SK-N-SH (cell line): ENCODE measurements around the gene ZMYND19. TPM values are rescaled to one million over a fixed set of nuclear protein-coding genes. Genes with fewer than 3 reads are reported as not detected.

Source experiments
- CTCF ChIA-PET: fragments of 300-600, 350-600 bp; formaldehyde crosslinking; extraction: SDS; loops from one replicate; lab custom pipeline; 2021; lab: Yijun Ruan, JAX
- POLR2A ChIA-PET: fragments of 350-600 bp; sonication (Branson Sonifier 250); formaldehyde crosslinking; extraction: SDS; loops from one replicate; lab custom pipeline; 2020; ENCODE audit warnings: antibody characterized with exemption, inconsistent platforms; lab: Yijun Ruan, JAX
- DNase-seq: peaks from one replicate; pipeline ENCODE4 v3.0.0; 2012
- H2AFZ ChIP-seq: fragments of 200-600 bp; sonication (generic); 2 replicates; pipeline ENCODE4 v1.8.1; 2016; ENCODE audit warnings: antibody characterized with exemption, mild to moderate bottlenecking, low read depth
- H3F3A ChIP-seq: fragments of 200-600 bp; sonication (generic); replicated peaks from 2 replicates; pipeline ENCODE3; 2016; ENCODE audit warnings: antibody characterized with exemption, mild to moderate bottlenecking; ENCODE audit not compliant: insufficient read depth
- H3K27ac ChIP-seq, 2 experiments: fragments of 200-500 bp in 1 of 2; fragments of 200-600 bp in 1 of 2; sonication (Bioruptor generic) in 1 of 2; sonication (generic), shearing (Covaris generic) in 1 of 2; 2 replicates each; pipeline versions ENCODE4 v1.5.1 to v1.6.1; 2014 to 2016; ENCODE audit warnings: low read depth in 2 of 2, inconsistent platforms in 1 of 2, low read length in 1 of 2, mild to moderate bottlenecking in 1 of 2, mixed read lengths in 1 of 2
- H3K27me3 ChIP-seq: fragments of 200-600 bp; sonication (generic), shearing (Covaris generic); 2 replicates; pipeline ENCODE4 v1.6.1; 2016; ENCODE audit warnings: mixed run types; ENCODE audit not compliant: insufficient read depth
- H3K36me3 ChIP-seq, 2 experiments: fragments of 200-500 bp in 1 of 2; fragments of 200-600 bp in 1 of 2; sonication (Bioruptor generic) in 1 of 2; sonication (generic) in 1 of 2; replicated peaks in 1 of 2; 2 replicates each; pipeline versions ENCODE3 to v1.5.1; 2014 to 2016; ENCODE audit warnings: low read length in 1 of 2, mild to moderate bottlenecking in 1 of 2; ENCODE audit not compliant: insufficient read depth in 2 of 2, control insufficient read depth in 1 of 2
- H3K4me1 ChIP-seq, 2 experiments: fragments of 200-500 bp in 1 of 2; fragments of 200-600 bp in 1 of 2; sonication (Bioruptor generic) in 1 of 2; sonication (generic), shearing (Covaris generic) in 1 of 2; 2 replicates each; pipeline versions ENCODE4 v1.5.1 to v1.6.1; 2014 to 2016; ENCODE audit warnings: low read depth in 1 of 2, low read length in 1 of 2, mixed run types in 1 of 2; ENCODE audit not compliant: insufficient read depth in 2 of 2, control insufficient read depth in 1 of 2
- H3K4me2 ChIP-seq: fragments of 200-600 bp; sonication (generic), shearing (Covaris generic); 2 replicates; pipeline ENCODE4 v1.6.1; 2017; ENCODE audit warnings: mixed run types
- H3K4me3 ChIP-seq, 2 experiments: fragments of 200-500 bp in 1 of 2; fragments of 200-600 bp in 1 of 2; sonication (Bioruptor generic) in 1 of 2; sonication (generic), shearing (Covaris generic) in 1 of 2; 2 replicates each; pipeline versions ENCODE4 v1.5.1 to v1.8.1; 2014 to 2016; ENCODE audit warnings: low read depth in 2 of 2, inconsistent platforms in 1 of 2, low read length in 1 of 2, mild to moderate bottlenecking in 1 of 2, mixed read lengths in 1 of 2, moderate library complexity in 1 of 2
- H3K79me2 ChIP-seq: fragments of 200-600 bp; sonication (generic); 2 replicates; pipeline ENCODE4 v1.8.1; 2017; ENCODE audit warnings: mild to moderate bottlenecking; ENCODE audit not compliant: insufficient read depth
- H3K9ac ChIP-seq: fragments of 200-600 bp; sonication (generic); 2 replicates; pipeline ENCODE4 v1.6.1; 2017; ENCODE audit warnings: mixed run types
- H3K9me2 ChIP-seq: fragments of 200-600 bp; sonication (generic); 2 replicates; pipeline ENCODE4 v1.6.1; 2017; ENCODE audit warnings: mixed run types
- H3K9me3 ChIP-seq: fragments of 200-600 bp; sonication (generic); 2 replicates; pipeline ENCODE4 v1.6.1; 2017; ENCODE audit warnings: mixed run types, mild to moderate bottlenecking, moderate library complexity
- H4K20me1 ChIP-seq: fragments of 200-600 bp; sonication (generic); 2 replicates; pipeline ENCODE4 v1.6.1; 2017; ENCODE audit warnings: mild to moderate bottlenecking, mixed run types; ENCODE audit not compliant: insufficient read depth
- CHD2 ChIP-seq: fragments of 150-350 bp; IDR thresholded peaks from 2 replicates; pipeline ENCODE4 v1.6.1; 2018; ENCODE audit warnings: low read length; ENCODE audit not compliant: partially characterized antibody
- CTCF ChIP-seq: fragments of 200-600 bp; sonication (generic); IDR thresholded peaks from 2 replicates; pipeline ENCODE4 v1.6.1; 2017; ENCODE audit warnings: antibody characterized with exemption, mild to moderate bottlenecking, moderate library complexity
- ELF1 ChIP-seq: IDR thresholded peaks from 2 replicates; pipeline ENCODE4 v1.4.0; 2012
- EP300 ChIP-seq, 2 experiments: IDR thresholded peaks; 2 replicates each; pipeline versions ENCODE4 v1.4.0 to v1.6.1; 2012; ENCODE audit warnings: borderline replicate concordance in 1 of 2, low read depth in 1 of 2, low read length in 1 of 2
- FOXM1 ChIP-seq: IDR thresholded peaks from 2 replicates; pipeline ENCODE4 v1.4.0; 2012; ENCODE audit warnings: low read depth, mild to moderate bottlenecking
- GABPA ChIP-seq: IDR thresholded peaks from 2 replicates; pipeline ENCODE4 v1.4.0; 2012; ENCODE audit warnings: low read depth, mild to moderate bottlenecking
- GATA2 ChIP-seq: sonication (generic); formaldehyde crosslinking; IDR thresholded peaks from 2 replicates; pipeline ENCODE4 v1.5.0; 2020; ENCODE audit warnings: mild to moderate bottlenecking, missing genetic modification reagents
- IRF3 ChIP-seq: fragments of 150-350 bp; IDR thresholded peaks from 2 replicates; pipeline ENCODE4 v1.6.1; 2016; ENCODE audit warnings: mild to moderate bottlenecking, low read depth, low read length
- MEF2A ChIP-seq: IDR thresholded peaks from 2 replicates; pipeline ENCODE4 v1.4.0; 2012; ENCODE audit warnings: low read depth, borderline replicate concordance
- NFIC ChIP-seq: IDR thresholded peaks from 2 replicates; pipeline ENCODE4 v1.4.0; 2012; ENCODE audit warnings: borderline replicate concordance
- NRF1 ChIP-seq: IDR thresholded peaks from 2 replicates; pipeline ENCODE4 v1.6.1; 2012; ENCODE audit warnings: low read depth, mild to moderate bottlenecking, low read length
- PBX3 ChIP-seq: IDR thresholded peaks from 2 replicates; pipeline ENCODE4; 2012
- SMC3 ChIP-seq: IDR thresholded peaks from 2 replicates; pipeline ENCODE4 v1.6.1; 2012; ENCODE audit warnings: low read depth, low read length, improper control_type of control experiment
- TCF12 ChIP-seq: IDR thresholded peaks from 2 replicates; pipeline ENCODE4 v1.4.0; 2012
- TEAD4 ChIP-seq: IDR thresholded peaks from 2 replicates; pipeline ENCODE4 v1.4.0; 2012; ENCODE audit warnings: mild to moderate bottlenecking, borderline replicate concordance; ENCODE audit not compliant: insufficient read depth
- USF2 ChIP-seq: fragments of 150-350 bp; IDR thresholded peaks from 2 replicates; pipeline ENCODE4 v1.6.1; 2017; ENCODE audit warnings: antibody characterized with exemption, low read length, low read depth, borderline replicate concordance
- YY1 ChIP-seq: IDR thresholded peaks from 2 replicates; pipeline ENCODE4 v1.4.0; 2012; ENCODE audit warnings: low read depth, mild to moderate bottlenecking
- ZBTB33 ChIP-seq: IDR thresholded peaks from 2 replicates; pipeline ENCODE4 v1.4.0; 2012; ENCODE audit warnings: low read depth, borderline replicate concordance
- WGBS: methylation state at CpG from one replicate; pipeline ENCODE4 v1.1.6; 2017; ENCODE audit warnings: low lambda C conversion rate; 5-methylcytosine and 5-hydroxymethylcytosine counted together
- polyA plus RNA-seq, 3 experiments: library from polyadenylated mRNA; depleted of rRNA; stranded (reverse); fragments of >200 nt; gene quantifications; 2 replicates each; pipeline ENCODE4 v1.2.3, GENCODE V29; 2012

ZMYND19 gene
- polyA plus RNA-seq, 1 of the 3 experiments (the other 2 are of a cell fraction): 43.1 TPM

- H3K27ac ChIP-seq: peak overlapping the region in 1 of 2 experiments; percentile 60; a peak in 2 of 4 replicates
- no peak overlapping the region for H2AFZ ChIP-seq
- no peaks in the 10 kb centered on the region; the same call in 1 of the 2 replicates for H4K20me1 ChIP-seq
- TF ChIP-seq TCF12 (no peak), ZBTB33 (no peak), NFIC (no peak), PBX3 (no peak), ELF1 (no peak), NRF1 (no peak), USF2 (no peak), MEF2A (no peak), FOXM1 (no peak), GABPA (no peak), CHD2 (no peak), YY1 (no peak), EP300 (IDR thresholded peaks at IDR 0.05; ENCODE audit: borderline replicate concordance in 1 of 2, low read depth in 1 of 2, low read length in 1 of 2) (no peak), GATA2 (CRISPR knock-in tag) (no peak), IRF3 (no peak), CTCF (no peak), SMC3 (no peak), TEAD4 (no peak)
- H3K4me3 ChIP-seq: no peak overlapping the region
- H3K9me3 ChIP-seq: no peaks in the 10 kb centered on the region
- no peaks in the 10 kb centered on the region for H3K27me3 ChIP-seq
- H3K9ac ChIP-seq: peak overlapping the region; percentile 49; the same call in 1 of the 2 replicates
- 90% methylated on average over 7 of the region's 8 CpGs for WGBS
- H3F3A ChIP-seq: peaks cover 8% of the 10 kb centered on the region
- peaks cover 3 to 24% of the 10 kb centered on the region in 2 experiments for H3K36me3 ChIP-seq
- POLR2A ChIA-PET: no interaction called here
- H3K9me2 ChIP-seq: no peaks in the 10 kb centered on the region
- peak overlapping the region; percentile 51 for H3K4me2 ChIP-seq
- H3K4me1 ChIP-seq: peaks cover 15 to 18% of the 10 kb centered on the region in 2 experiments; a peak in 3 of 4 replicates
- CTCF ChIA-PET: no interaction called here
- peaks cover 63% of the 10 kb centered on the region for H3K79me2 ChIP-seq
- no peak for DNase-seq
Measured at GRCh38 chr9:137612741-137613142, 22.4 kb upstream of the ZMYND19 start.
